DMS 273 (cell line): ENCODE data around the gene EIF4G3.
"Not testable (repeated sequence)": the region's sequence is repeated elsewhere in the genome, so short reads cannot be mapped to it uniquely, and the experiment has no call there.

ENCODE experiments used
- DNase-seq: peaks from one replicate; lab custom pipeline; 2025; ENCODE audit not compliant: unreplicated experiment; lab: John Stamatoyannopoulos, UW

Gene EIF4G3

GRCh38 chr1:21069549-21069948 lies 107.1 kb downstream of the EIF4G3 start:
- no peak for DNase-seq

DNA sequence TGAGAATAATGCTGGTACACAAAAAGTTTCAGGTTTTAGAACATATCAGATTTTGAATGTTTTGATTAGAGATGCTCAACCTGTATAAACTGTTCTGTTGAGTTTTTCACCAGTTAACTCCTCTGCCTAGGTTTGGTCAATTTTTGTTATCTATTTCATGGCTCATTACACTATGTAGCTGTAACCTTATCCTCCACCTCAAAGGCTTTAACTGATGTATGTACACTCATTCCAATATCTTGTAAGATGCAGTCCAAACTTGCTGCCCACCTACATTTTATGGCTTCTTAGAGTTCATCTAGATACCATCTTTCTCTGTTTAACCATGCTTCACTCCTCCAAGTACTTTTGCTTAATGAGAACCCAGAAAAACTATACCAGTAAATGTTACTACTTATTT lies 107.8 kb downstream of the EIF4G3 start:
- DNase-seq: no peak

DNA sequence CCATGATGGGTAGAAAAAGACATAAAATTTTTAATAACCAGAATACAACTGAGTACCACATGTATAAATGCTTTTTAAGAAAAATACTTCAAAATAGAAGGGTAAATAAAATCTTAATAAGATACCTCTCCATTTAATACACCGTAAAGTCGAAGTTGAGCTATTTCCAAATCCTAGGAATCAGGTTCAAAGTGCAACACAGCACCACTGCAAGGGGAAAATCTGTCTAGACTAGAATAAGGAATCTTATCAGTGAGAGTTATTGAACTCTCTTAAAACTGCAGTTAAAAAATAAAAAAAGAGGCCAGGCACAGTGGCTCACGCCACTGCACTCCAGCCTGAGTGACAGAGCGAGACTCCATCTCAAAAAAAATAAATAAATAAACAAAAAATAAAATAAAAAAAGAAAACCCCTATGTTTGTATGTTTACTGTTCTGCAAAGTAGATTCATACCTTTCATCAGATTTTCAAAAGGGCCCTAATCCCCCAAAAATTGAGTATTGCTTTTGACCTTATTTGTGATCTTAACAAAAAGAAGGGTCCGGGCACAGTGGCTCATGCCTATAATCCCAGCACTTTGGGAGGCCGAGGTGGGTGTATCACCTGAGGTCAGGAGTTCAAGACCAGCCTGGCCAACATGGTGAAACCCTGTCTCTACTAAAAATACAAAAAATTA lies 109.0 kb downstream of the EIF4G3 start:
- no peak for DNase-seq

- no peak for DNase-seq
These were observed 110.2 kb downstream of the EIF4G3 start for GRCh38 chr1:21066356-21067012.

GRCh38 chr1:21065851-21066250 lies 110.8 kb downstream of the EIF4G3 start:
- DNase-seq: no peak

DNA sequence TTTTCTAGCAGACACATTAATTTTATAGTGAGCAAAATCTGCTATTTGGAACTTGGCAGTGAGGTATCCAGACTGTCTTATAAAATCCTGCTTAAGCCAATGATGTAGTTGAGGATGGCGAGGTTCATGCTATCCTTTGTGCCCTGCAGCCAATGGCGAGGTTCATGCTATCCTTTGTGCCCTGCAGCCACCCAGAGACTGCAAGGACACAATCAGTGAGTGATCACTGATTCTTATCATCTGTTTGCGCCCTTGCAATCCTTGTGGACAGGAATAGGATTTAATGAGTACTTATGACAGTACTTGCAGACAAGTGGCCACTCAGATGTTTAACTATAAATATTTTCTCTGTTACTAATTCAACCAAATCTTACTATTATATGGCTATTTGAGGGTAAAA lies 112.6 kb downstream of the EIF4G3 start:
- no peak for DNase-seq

- no peak for DNase-seq
These were observed 116.2 kb downstream of the EIF4G3 start for GRCh38 chr1:21060523-21060922.

DNA sequence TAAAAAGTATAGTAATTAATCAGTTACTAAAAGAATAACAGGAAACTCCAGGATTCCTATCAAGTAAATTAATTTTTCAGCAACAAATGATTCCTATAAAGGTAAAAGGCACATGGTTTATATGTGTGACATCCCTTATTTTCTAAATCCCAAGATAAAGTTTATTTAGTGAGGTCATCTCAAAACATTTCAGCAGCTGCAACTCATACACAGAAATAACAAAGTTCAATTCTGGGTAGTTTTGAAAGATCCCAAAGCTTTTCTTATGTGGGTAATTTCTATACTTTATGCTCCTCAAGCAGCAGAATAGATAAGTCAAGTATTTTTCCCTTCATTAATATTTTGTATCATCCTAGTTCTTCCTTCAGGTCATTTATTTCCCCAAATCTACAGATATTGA lies 117.7 kb downstream of the EIF4G3 start:
- DNase-seq: no peak

- no peak for DNase-seq
These were observed 118.5 kb downstream of the EIF4G3 start for GRCh38 chr1:21058035-21058793.

DNA sequence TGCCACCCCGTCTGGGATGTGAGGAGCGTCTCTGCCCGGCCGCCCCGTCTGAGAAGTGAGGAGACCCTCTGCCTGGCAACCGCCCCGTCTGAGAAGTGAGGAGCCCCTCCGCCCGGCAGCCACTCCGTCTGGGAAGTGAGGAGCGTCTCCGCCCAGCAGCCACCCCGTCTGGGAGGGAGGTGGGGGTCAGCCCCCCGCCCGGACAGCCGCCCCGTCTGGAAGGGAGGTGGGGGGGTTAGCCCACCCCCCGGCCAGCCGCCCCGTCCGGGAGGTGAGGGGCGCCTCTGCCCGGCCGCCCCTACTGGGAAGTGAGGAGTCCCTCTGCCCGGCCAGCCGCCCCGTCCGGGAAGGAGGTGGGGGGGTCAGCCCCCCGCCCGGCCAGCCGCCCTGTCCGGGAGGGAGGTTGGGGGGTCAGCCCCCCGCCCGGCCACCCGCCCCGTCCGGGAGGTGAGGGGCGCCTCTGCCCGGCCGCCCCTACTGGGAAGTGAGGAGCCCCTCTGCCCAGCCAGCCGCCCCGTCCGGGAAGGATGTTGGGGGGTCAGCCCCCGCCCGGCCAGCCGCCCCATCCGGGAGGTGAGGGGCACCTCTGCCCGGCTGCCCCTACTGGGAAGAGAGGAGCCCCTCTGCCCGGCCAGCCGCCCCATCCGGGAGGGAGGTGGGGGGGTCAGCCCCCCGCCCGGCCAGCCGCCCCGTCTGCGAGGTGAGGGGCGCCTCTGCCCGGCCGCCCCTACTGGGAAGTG lies 123.3 kb downstream of the EIF4G3 start:
- DNase-seq: not testable (repeated sequence)

GRCh38 chr1:21052034-21052433 lies 124.7 kb downstream of the EIF4G3 start:
- no peak for DNase-seq

GRCh38 chr1:21051177-21051825 lies 125.4 kb downstream of the EIF4G3 start:
- no peak for DNase-seq

GRCh38 chr1:21050031-21050430 lies 126.7 kb downstream of the EIF4G3 start:
- no peak for DNase-seq

- DNase-seq: no peak
These were observed 128.2 kb downstream of the EIF4G3 start for GRCh38 chr1:21048462-21048861.

GRCh38 chr1:21046132-21046531 lies 130.6 kb downstream of the EIF4G3 start:
- no peak for DNase-seq

DNA sequence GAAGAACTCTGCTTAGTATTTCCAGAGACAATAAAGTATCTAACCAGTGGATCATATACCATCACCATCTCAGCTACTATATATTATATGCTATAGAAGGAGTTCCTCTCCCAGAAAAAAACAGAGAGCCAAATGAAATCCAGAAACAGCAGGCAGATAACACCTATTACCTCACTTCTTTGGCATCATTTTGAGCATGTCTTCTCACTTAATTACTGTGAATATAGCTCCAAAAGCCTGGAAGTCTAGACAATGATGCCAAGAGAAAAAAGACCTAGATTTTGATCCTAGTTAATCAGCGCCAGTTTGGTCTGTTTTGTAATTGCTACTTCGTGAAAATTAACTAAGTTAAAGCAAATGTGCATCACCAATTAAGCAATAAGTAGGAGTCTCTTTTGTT lies 131.3 kb downstream of the EIF4G3 start:
- DNase-seq: peak; percentile 30

GRCh38 chr1:21042929-21043605 lies 133.6 kb downstream of the EIF4G3 start:
- DNase-seq: no peak

DNA sequence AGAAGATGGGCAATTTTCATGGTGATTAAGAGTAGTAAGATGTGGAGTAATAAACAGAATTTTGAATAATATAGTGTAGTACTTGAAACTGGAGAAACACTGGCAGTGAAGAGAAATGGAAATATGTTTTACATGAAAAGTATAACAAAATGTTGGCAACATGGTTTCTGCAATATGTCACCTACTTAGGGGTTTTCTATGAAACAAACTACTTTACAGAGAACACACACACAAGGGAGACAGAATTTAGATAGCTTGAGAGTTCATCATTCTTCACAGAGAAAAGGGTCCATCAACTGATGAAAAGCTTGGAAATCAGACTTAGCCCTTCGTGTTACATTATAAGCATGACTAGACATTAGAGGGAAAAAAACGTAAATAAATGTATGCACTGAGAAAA lies 135.2 kb downstream of the EIF4G3 start:
- no peak for DNase-seq

GRCh38 chr1:21037091-21037490 lies 139.6 kb downstream of the EIF4G3 start:
- no peak for DNase-seq

DNA sequence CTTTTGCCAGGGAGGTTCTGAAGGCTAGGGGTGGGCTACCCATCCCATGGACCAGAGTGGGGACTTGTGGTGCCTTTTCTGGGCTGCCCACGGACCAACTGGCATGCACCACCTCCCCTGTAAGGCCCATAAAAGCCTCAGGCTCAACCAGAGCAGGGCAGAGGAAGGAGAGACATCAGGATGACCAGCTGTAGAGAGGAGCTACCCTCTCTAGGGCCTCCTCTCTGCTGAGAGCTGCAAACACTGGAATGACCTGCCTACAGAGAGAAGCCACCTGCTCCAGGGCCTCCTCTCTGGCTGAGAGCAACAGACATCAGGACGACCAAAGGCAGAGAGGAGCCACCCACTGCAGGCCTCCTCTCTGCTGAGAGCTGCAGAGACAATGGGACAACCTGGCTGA lies 140.9 kb downstream of the EIF4G3 start:
- DNase-seq: no peak
